Hepatocyte (in vitro differentiated cells): ENCODE measurements around the gene SLC34A1.

Source experiments
- EZH2 ChIP-seq: fragments of 200-600 bp; sonication (generic); IDR thresholded peaks from 2 replicates; pipeline ENCODE4 v1.6.1; 2016; ENCODE audit warnings: antibody characterized with exemption, mild to moderate bottlenecking, borderline replicate concordance
- EZH2phosphoT487 ChIP-seq: fragments of 200-600 bp; sonication (generic); IDR thresholded peaks from one replicate; pipeline ENCODE4 v1.6.1; 2018; ENCODE audit warnings: antibody characterized with exemption, mild to moderate bottlenecking, low read depth, moderate library complexity; ENCODE audit not compliant: unreplicated experiment, severe bottlenecking
- TF ChIP-seq, protein P1 (sequence below): fragments of 200-600 bp; sonication (generic); IDR thresholded peaks from 2 replicates; pipeline ENCODE4 v1.5.1; 2016; ENCODE audit warnings: antibody characterized with exemption, mild to moderate bottlenecking; ENCODE audit not compliant: poor library complexity

DNA sequence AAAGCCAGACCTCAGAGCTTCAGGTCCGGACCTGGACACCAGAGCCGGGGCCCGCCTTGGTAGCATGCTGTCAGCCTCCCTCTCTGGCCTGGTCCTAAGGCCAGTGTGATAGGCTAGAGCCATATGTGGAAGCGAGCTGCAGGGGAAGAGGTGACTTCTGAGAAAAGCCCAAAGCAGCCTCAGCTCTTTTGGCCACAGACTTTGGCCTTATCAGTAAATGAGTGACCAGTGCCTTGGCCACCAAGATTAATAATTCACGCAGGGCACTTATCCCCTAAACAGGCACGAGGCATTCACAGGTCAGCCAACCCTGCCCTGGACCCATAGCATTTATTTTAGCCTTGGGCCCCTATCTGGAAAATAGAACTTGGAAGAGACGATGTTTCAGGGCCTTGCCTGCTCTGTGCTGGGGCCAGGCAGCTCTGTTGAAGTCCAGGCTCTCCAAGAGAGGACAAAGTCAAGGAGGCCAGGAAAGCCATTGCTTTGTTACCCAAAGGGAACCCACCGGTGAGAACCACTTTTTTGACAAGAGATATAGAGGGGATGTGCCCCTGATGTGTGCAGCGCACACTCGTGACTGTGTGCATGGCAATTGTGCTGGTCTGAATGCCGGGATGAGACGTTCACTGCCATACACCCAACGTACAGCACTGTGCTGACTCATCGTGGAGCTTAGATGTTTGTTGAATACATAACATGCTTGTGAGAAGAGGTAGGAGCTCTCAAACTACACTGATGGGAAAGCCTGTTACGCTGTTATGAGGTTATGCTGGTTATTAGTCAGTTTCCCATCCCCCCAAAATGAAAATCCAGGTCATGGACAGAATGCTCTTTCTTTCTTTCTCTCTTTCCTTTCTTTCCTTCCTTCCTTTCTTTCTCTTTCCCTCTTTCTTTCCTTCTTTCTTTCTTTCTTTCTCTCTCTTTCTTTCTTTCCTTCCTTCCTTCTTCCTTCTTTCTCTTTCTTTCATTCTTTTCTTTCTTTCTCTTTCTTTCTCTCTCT is 5.0 kb upstream of the SLC34A1 start:
- TF ChIP-seq, protein P1, sequence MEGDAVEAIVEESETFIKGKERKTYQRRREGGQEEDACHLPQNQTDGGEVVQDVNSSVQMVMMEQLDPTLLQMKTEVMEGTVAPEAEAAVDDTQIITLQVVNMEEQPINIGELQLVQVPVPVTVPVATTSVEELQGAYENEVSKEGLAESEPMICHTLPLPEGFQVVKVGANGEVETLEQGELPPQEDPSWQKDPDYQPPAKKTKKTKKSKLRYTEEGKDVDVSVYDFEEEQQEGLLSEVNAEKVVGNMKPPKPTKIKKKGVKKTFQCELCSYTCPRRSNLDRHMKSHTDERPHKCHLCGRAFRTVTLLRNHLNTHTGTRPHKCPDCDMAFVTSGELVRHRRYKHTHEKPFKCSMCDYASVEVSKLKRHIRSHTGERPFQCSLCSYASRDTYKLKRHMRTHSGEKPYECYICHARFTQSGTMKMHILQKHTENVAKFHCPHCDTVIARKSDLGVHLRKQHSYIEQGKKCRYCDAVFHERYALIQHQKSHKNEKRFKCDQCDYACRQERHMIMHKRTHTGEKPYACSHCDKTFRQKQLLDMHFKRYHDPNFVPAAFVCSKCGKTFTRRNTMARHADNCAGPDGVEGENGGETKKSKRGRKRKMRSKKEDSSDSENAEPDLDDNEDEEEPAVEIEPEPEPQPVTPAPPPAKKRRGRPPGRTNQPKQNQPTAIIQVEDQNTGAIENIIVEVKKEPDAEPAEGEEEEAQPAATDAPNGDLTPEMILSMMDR = no peak
- TF ChIP-seq EZH2phosphoT487 (no peak), EZH2 (no peak)
